Measurements from ENCODE around the gene PPP1R12A.
A peak's percentile ranks its signal among the peaks of the same experiment; 100 is the strongest.
"Not testable (repeated sequence)": the region's sequence is repeated elsewhere in the genome, so short reads cannot be mapped to it uniquely, and the experiment has no call there.

PPP1R12A gene

DNA sequence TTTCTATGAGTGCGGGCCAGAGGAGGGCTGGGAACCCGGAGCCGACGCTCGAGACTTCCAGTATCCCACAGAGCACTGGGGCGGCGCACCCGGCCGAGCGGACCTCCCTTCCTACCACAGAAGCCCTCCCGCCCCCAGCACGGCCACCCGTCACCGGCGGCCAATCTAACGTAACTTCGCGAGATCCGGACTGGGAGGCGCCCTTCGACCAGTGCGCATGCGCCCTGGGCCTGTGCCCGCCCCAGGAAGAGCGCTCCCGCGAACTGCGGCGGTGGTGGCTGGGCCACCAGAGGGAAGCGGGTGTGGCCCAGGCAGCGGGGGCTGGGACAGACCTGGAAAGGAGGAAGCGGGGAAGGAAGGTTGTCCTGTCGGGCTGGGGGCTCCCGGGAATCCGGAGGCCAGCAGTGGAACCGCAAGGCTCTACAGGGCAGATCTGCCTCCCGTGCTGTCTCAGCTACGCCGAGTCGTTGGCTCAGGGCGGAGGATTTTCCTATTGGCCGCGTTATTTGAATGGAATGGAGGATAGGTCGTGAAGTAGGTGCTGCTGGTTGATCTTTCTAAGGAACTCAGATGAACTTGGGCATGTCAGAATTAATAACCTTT lies at the start of gene PPP1R12A:
Gene PPP1R12A, minus strand, starts transcription at position 77 of the 603 bp plus-strand sequence. CDS start 166 bp downstream, outside the sequence.
- peak; percentile 88 for DNase-seq

DNA sequence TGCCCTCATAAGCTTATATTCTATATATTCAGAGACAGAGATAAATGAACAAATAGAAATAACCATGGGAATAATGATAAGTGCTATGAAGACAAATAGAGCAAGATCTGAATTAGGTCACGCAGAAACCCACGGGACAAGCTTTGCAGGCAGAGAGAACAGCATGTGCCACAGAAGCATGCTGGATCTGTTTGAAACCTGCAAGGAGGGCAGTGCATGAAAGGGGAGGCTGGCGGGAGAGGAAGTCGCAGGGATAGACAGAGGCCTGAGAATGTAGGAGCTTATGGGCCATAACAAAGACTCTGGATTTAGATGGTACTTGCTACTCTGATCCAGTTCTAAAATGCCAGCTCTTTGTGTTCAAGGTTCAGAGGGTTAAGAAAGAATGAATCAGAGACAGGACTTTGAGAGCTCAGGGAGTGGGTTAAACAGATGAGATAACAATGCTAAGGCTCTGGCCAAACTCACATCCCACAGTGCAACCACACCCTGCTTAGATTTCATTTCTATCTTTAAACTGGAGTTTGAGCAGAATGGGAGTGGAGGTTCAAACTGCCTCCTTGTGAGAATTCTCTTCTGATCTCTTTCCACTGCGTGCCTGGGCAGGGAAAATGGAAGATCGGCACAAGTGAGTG lies 49.2 kb upstream of the PPP1R12A start:
- DNase-seq, result no peak

DNA sequence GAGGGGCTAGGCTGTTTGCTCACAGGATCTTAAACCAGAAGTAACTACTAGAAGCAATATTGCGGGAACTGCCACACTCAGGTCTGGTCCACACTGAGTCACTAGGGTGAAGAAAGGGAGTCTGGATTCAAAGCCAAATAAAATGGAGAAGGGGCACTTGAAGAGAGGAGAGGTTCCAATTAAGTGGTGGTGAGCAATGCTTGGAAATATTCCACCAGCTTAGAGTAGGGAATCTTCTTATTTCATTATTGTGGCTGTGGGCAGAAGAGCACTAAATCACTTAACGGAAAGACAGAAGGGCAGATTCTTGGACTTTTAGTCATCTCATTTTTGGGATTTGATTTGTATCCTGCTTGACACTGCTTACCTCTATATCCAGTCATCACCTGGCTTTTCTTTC lies 48.6 kb upstream of the PPP1R12A start:
- DNase-seq, result no peak

DNA sequence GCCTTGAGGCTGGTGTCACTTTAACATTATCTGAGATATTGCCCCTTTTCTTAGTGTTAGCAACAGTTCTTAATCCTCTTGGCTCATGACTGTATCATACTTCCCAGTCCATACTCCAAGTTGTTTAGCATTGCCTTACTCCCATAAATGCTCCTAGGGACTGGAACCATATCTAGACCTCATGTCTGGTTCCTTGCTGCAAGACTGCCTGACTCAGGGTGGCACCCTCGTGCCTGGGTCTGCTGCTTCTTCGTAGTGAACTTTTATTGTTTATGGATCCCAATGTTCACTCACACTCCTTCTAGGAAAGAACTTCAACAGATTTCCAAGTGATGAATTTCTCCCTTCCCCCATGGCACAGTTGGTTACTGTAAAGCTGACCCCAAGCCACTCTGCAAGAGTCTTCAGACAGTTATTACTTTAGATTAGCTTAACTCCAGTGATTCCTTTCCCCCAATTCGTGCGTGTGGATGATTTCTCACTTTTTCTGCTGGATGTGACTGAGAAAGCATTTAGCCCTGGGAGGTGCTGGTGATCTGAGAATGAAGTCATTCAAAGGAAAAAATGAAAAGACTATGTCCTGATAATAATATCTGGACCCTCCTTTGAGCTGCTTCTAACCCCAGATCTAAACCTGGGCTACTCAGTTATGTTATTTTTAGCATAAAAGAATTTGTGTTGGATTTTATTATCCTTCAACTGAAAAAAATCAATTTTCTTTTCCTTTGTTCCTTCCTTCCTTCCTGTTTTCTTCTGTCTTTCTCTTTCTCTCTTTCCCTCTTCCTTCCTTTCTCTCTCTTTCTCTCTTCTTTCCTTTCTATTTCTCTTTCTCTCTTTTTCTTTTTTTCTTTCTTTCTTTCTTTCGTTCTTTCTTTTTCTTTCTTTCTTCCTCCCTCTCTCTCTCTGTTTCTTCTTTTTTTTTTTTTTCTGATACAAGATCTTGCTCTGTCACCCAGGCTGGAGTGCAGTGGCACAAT lies 47.5 kb upstream of the PPP1R12A start:
- no peak for DNase-seq

DNA sequence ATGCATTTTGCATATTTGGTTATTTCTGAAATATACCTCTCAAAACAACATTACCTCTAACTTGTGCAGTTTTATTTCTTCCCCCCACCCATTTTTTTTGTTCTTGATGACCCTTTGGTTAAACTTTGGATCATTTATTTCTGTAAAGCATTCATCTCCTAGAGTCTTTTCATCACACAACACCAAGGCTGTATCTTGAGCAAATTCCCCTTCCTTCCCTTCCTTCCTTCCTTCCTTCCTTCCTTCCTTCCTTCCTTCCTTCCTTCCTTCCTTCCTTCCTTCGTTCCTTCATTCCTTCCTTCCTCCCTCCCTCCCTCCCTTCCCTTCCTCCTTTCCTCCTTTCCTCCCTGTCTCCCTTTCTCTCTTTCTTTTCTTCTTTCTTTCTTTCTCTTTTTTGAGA lies 43.8 kb upstream of the PPP1R12A start:
- no peak for DNase-seq

DNA sequence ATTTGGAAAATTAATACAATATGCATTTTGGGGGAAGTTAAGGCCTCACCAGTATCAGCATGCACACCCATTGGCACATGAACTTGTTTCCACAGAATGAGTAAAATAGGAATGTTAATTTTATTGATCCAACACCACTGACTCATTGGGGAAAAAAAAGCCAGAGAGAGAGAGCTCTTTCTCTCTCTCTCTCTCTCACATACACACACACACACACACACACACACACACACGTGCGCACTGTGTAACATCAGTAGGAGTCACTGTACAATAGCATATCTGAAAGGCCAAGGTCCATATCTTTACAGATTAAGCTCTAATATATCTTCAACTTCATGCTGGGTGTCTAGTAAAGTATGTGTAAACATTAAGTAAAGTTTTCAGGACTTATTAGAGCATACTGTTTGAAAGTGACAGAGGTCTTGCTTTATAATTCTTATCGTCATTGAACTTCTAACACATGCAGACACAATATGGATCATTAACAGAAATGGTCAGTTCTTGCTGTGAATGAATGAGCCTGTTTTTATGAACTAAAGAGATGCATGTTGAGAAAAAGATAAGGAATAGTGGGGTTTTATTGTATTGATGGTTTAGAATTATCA lies 43.1 kb upstream of the PPP1R12A start:
- DNase-seq, result not testable (repeated sequence)

DNA sequence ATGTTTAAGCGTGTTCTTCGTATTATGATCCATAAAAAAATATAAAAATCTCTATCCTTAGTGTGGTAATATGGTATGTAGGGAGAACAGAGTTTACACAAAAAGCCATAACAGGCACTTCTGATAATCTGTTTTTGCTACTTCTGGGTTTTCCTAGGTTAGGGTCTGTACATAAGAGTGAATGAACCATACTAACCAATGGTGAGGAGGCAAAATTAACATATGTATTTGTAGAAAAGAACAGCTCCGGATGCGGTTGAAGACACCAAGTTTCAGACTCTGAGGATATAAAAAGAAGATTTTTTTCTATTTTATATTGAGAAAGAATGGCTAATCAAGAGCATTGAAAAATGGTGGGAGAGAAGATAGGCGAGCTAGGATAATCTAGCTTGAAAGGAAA lies 40.2 kb upstream of the PPP1R12A start:
- DNase-seq, result no peak

DNA sequence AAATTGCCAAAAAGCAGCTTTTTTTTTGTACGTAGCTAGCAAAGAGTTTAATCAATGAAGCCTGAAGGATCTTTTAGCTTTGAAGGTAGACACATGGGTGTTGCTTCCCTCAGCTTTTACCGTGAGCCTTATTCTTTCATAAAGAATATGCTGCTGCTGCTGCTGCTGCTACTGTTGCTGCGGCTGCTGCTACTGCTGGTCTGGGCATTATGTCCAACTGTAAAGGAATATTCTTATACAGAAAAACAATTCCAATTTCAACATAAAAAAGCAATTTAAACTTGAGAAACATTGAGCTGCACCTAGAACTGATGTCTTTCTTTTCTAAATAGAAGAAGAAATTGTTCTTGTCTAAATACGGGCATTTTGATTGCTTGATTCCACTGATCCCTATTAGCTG lies 38.9 kb upstream of the PPP1R12A start:
- DNase-seq, result no peak

DNA sequence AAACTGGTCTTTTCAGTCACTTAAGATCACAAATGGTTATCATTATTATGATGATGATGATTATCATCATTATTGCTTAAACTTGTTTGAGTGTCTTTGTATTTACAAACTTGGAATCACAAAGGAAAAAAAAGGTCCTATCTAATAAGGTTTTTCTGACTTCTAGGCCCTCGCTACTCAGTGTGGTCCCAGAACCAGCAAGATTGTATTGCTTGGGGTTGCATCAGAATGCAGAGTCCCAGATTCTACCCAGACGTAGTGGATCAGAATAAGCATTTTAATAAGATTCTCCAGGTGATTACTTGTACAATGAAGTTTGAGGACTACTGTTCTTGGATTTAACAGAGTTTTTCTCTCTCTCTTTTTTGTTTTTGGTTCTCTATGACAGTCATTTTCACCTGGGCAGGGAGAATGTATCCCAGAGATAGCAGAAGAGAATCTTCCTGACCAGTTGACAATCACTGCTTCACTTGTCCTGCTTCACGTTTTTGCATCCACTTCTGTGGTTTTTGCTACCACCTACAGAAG lies 29.3 kb upstream of the PPP1R12A start:
- DNase-seq, result no peak

DNA sequence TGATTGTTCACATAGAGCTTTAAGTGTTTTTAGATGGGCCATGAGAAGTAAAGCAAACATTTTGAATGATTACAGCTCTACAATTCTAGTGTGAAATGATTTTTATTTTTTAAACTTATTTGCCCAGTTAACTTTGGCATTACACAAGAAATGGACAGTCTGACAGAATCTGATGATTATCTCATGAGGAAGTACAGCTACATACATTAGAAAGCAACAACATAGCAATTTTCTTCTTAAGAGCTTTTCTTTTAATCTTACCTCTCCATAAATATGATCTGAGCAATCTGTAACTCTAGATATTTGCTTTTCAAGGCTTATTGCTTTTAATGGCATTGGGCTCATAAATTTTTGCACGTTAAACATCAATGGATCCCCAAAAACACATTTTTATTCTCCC lies 26.5 kb upstream of the PPP1R12A start:
- DNase-seq, result peak; percentile 59

DNA sequence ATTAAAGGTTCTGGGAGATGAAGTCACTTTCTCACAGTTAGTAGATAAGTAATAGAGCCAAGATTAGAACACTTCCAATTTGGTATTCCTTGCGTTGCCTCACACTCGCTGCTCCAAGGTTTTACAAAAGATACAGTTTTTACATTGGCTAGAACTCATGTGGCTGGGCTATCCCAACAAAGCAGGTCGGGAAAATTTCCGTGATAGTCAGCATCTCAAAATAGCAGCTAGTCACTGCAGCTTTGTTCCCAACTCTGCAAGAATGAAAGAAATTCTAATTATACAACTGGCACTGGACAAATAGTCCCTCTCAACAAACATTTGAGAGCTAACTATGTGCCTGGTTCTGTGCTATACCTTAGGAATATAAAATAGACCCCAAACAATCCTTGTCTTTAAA lies 24.6 kb upstream of the PPP1R12A start:
- no peak for DNase-seq

DNA sequence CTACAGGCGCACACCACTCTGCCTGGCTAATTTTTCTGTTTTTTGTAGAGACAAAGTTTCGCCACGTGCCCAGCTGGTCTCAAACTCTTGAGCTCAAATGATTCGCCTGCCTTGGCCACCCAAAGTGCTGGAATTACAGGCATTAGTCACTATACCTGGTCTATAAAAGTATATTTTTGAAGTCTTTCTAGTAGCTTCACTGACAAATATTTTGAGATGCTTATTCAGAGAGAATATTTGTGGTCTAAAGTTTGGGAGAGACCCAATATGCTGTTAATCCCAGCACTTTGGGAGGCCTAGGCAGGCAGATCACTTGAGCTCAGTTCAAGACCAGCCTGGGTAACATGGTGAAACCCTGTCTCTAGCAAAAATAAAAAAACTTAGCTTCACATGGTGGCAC lies 22.0 kb upstream of the PPP1R12A start:
- DNase-seq, result no peak

DNA sequence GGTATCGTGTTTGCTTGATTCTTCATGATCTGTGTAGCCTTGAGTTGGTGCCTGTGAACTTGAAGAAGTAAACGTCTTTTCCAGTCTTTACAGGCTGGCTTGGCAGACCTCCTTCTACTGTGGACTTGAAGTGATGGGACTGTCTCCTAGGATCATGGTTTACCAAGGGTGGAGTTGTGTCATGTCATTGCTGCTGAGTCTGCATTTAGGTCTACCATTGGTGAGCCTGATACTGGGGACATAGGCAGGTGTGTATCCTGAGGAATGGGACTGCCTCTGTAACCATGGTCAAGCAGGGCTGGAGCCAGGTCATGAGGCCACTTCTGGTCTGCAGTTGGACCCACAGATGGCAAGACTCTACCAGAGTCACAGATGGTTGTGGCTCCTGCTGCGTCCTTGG lies 20.7 kb upstream of the PPP1R12A start:
- DNase-seq, result no peak

DNA sequence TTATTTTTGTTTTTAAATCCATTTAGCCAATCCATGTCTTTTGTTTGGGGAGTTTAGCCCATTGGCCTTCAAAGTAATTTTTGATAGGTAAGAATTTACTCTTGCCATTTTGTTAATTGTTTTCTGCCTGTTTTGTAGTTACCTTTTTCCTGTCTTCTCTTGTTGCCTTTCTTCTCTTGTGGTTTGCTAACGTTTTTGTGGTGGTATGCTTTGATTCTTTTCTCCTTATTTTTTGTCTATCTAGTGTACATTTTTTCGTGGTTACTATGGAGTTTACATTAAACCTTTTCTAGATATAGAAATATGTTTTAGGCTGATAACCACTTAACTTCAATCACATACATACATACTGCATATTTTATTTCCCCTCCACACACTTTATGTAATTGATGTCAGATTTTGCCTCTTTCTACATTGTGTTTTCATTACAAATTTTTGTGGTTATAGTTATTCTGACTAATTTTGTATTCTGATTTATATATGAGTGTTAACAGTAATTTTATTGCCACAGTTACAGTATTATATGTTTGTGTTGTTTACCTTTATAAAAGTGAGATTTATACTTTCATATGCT lies 19.2 kb upstream of the PPP1R12A start:
- DNase-seq, result no peak

DNA sequence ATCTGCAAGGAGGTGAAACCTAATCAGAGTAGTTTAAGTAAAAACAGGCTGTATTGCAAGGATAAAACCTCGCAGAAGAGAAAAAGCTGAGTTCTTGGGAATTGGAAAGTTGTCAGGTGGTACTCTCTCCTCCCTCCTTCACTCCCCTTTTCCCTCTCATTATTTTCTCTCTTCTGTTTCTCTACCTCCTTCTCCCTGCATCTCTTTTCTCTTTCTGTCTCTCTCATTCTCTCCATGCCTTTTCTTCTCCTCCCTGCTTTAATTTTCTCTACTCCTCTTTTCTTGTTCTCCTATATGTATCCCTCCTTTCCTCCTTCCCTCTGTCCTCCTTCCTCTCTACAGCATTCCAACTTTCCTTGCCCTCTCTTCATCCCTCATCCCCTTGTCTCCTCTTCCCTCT lies 14.2 kb upstream of the PPP1R12A start:
- DNase-seq, result no peak

DNA sequence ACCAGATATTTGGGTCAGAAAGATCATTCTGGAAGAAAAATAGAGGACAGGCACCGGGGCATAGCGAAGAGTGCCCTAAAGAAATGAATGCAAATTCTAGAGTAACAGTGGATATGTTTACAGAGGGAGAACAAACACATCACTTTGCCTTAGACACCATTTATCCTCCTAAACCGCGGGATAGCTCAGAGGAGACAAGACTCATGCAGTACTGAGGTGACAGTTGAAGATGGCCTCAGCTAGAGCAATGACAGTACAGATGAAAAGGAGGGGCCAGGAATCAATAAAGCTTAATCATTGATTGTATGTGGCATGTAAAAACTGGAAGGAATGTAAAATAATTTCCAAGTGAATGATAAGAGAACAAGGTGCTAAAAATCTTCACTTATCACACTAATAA lies 10.5 kb upstream of the PPP1R12A start:
- no peak for DNase-seq

DNA sequence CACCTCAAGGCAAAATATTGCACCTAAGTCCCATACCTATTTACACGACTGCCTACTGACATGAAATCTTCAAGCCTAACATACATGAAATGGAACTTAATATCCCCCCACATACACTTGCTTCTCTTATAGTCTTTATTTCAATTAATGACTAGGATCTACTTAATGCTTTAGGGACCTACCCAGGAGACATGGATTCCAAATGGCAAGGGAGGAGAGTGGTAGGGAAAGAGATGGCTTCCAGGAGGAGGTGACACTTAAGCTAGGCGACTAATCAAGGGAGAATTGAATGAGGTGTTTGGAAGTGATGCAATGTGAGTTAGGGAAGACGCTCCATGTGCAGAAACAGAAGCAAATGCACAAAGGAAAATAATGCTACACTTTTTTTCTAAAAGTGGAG lies 9.7 kb upstream of the PPP1R12A start:
- DNase-seq, result no peak

DNA sequence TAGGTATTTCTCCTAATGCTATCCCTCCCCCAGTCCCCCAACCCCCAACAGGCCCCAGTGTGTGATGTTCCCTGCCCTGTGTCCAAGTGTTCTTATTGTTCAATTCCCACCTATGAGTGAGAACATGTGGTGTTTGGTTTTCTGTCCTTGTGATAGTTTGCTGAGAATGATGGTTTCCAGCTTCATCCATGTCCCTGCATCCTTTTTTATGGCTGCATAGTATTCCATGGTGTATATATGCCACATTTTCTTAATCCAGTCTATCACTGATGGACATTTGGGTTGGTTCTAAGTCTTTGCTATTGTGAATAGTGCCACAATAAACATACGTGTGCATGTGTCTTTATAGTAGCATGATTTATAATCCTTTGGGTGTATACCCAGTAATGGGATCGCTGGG lies 7.9 kb upstream of the PPP1R12A start:
- DNase-seq, result not testable (repeated sequence)

DNA sequence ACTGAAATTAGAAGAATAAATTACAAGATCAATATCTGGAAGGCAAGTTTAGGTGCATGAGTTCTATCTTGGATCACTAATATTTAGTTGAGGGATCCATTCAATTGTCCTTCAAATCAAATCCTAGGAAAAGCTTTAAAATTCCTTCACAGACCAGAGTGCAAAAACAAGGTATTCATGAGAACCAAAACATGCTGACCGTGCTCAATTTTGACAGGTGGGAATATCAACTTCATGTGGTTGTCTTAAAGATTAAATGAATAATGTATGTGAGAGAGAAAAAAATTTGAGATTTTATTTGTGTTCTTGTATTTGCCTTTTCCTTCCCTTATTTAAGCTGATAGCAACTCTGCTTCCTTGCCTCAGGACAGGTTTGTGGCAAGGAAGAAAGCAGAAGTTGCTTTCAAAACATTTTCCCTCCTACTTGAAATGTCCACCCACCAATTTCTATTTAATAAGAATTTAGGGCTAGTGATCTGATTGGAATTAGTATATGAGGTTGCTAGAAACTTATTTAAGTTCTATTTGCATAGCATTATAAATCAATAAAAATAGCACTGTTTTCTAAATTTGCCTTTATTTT lies 4.9 kb upstream of the PPP1R12A start:
- DNase-seq, result no peak

DNA sequence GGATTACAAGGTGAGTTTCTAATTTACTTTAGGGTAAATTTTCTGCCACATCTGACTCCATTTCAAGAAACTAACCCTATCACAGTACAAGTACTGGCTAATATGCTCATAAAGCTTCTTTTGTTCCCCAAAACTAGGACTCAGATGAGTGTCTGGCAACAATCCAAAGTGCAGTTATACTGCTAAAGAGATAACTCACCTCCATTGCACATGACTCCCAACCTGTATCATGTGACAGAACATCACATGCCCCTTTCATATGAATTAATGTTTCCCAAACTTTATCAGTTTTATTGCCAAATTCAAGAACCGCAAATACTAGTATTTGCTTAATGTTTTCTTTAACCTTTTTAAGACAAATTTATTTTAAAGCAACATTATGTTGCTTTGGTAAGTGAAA lies 3.9 kb upstream of the PPP1R12A start:
- no peak for DNase-seq

DNA sequence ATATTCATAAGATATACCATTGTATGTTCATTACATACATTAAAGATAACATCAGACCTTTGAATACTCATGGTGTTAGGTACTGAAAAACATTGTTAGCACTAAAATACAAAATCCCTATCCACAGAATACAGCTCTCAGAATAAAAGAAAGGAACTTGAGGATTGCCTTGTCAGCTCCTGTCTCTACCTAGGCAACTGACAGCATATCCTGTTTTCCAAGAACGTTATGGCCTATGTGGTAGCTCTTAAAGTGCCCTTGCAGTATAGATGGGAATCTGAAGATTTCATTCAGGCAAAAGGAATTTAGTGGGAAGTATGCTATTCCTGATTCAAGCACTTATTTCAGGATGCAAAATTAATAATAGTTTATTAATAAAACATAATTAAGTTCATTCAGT lies 1.8 kb upstream of the PPP1R12A start:
- DNase-seq, result no peak

DNA sequence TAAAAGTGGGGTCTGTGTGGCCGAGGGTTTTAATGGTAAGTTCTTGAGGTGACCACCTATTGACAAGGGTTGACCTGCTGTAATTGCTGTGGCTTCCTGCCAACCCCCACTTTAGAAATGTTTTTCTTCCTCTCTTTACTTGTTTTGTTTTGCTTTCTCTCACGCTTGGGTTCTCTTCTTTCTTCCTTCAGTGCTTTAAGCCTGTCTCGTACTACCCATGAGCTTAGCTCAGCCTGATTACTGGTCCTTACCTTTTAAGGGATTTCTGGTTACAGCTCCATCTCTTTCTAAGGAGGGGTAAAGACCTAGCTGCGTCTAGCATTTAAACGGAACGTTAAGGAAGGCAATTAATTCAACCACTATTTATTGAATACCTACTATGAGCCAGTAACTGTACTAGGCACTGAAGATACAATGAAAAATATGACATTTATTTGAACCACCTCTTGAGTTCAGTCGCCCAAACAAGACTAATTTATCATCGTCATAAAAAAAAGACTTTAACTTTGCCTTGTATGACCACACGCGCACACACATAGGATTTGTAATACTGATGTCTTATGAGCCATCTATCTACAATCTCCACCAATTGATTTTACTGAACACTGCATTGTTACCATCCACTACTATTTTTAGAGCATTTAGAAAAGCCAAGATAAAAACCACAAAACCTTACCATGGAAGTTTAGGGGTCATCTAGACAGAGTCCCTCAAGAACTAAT lies 888 bp upstream of the PPP1R12A start:
- peak; percentile 83 for DNase-seq

Measured in DMS79 (cell line).